ENCODE measurements around the gene CAMK4.

The CAMK4 gene

DNA sequence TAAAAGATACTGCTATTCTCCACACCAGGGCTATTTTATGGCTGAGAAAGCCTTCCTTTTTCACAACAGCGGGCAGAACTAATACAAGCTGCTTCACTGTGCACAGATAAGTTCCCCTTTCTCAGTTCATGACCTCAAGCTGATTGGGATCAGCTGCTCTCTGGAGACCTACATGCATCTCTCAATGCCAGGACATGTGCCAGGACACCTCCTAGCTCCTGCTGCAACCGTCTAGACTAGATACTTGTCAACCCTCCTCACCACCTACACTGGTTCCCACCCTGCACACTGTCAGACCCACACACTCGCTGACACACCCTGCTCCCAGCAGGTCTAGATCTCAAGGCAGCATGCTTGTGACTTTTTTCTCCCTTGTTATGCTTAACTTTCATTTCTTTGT is 248.4 kb downstream of the CAMK4 start:
- Histone ChIP-seq H3K36me3 (replicated peaks; ENCODE audit: low read depth, low read length) (peaks cover 4% of the 10 kb centered on the region), H3K9me3 (ENCODE audit: insufficient read depth, low read length) (no peaks in the 10 kb centered on the region), H4K20me1 (ENCODE audit: insufficient read depth, low read length) (no peaks in the 10 kb centered on the region), H3K27ac (ENCODE audit: low read length) (no peak overlapping the region), H3K4me3 (ENCODE audit: low read length) (no peak overlapping the region), H3K4me2 (ENCODE audit: low read length) (no peak overlapping the region), H3K9ac (ENCODE audit: low read length) (no peak overlapping the region), H3K27me3 (ENCODE audit: low read depth, low read length) (no peaks in the 10 kb centered on the region), H3K79me2 (ENCODE audit: low read length) (no peaks in the 10 kb centered on the region), H3K4me1 (ENCODE audit: low read length) (peaks cover 4% of the 10 kb centered on the region), H2AFZ (ENCODE audit: low read depth, low read length) (no peak overlapping the region)
- TF ChIP-seq EZH2phosphoT487 (IDR thresholded peaks at IDR 0.05; ENCODE audit: low read depth) = no peak

DNA sequence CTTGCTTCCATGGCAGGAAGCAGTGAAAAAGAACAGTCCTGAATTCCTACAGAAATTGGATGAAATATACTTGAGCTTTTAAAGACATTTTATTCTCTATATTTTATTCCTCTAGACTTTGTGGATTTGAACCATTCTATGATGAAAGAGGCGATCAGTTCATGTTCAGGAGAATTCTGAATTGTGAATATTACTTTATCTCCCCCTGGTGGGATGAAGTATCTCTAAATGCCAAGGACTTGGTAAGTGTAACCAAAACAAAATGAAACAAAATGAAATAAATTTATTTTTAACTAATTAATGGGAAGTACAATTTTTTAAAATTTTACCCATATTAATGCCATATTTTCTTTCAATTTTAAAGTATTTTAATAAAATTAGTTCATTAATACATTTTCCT is 254.1 kb downstream of the CAMK4 start:
- Histone ChIP-seq H3K79me2 (ENCODE audit: low read length) (no peaks in the 10 kb centered on the region), H3K36me3 (replicated peaks; ENCODE audit: low read depth, low read length) (peaks cover 22% of the 10 kb centered on the region), H3K9me3 (ENCODE audit: insufficient read depth, low read length) (no peaks in the 10 kb centered on the region), H3K27ac (ENCODE audit: low read length) (no peak overlapping the region), H3K4me3 (ENCODE audit: low read length) (no peak overlapping the region), H3K4me2 (ENCODE audit: low read length) (no peak overlapping the region), H4K20me1 (ENCODE audit: insufficient read depth, low read length) (no peaks in the 10 kb centered on the region), H2AFZ (ENCODE audit: low read depth, low read length) (no peak overlapping the region), H3K4me1 (ENCODE audit: low read length) (peaks cover 12% of the 10 kb centered on the region), H3K9ac (ENCODE audit: low read length) (no peak overlapping the region), H3K27me3 (ENCODE audit: low read depth, low read length) (no peaks in the 10 kb centered on the region)
- TF ChIP-seq, protein P1, sequence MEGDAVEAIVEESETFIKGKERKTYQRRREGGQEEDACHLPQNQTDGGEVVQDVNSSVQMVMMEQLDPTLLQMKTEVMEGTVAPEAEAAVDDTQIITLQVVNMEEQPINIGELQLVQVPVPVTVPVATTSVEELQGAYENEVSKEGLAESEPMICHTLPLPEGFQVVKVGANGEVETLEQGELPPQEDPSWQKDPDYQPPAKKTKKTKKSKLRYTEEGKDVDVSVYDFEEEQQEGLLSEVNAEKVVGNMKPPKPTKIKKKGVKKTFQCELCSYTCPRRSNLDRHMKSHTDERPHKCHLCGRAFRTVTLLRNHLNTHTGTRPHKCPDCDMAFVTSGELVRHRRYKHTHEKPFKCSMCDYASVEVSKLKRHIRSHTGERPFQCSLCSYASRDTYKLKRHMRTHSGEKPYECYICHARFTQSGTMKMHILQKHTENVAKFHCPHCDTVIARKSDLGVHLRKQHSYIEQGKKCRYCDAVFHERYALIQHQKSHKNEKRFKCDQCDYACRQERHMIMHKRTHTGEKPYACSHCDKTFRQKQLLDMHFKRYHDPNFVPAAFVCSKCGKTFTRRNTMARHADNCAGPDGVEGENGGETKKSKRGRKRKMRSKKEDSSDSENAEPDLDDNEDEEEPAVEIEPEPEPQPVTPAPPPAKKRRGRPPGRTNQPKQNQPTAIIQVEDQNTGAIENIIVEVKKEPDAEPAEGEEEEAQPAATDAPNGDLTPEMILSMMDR (IDR thresholded peaks at IDR 0.05; ENCODE audit: low read depth, low read length) = no peak
- no peak for TF ChIP-seq EZH2phosphoT487 (IDR thresholded peaks at IDR 0.05; ENCODE audit: low read depth)

DNA sequence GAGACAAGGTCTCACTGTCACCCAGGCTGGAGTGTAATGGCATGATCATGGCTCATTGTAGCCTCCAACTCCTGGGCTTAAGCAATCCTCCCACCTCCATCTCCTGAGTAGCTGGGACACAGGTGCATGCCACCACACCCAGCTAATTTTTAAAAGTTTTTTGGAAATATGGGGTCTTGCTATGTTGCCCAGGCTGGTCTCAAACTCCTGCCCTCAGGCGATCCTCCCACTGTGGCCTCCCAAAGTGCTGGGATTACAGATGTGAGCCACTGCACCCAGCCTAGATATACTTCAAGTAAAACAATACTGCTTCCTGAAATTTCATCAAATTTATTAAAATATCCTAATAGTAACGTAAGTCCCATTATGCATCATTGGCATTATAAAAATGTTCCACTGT is 254.7 kb downstream of the CAMK4 start:
- no peaks in the 10 kb centered on the region for H3K27me3 ChIP-seq (ENCODE audit: low read depth, low read length)
- no peak overlapping the region for H3K4me2 ChIP-seq (ENCODE audit: low read length)
- no peak overlapping the region for H2AFZ ChIP-seq (ENCODE audit: low read depth, low read length)
- H3K4me1 ChIP-seq (ENCODE audit: low read length) = peaks cover 12% of the 10 kb centered on the region
- H4K20me1 ChIP-seq (ENCODE audit: insufficient read depth, low read length) = no peaks in the 10 kb centered on the region
- H3K9ac ChIP-seq (ENCODE audit: low read length) = no peak overlapping the region
- no peak for TF ChIP-seq EZH2phosphoT487 (IDR thresholded peaks at IDR 0.05; ENCODE audit: low read depth)
- TF ChIP-seq, protein P1 (IDR thresholded peaks at IDR 0.05; ENCODE audit: low read depth, low read length) = no peak
- no peak overlapping the region for H3K27ac ChIP-seq (ENCODE audit: low read length)
- no peaks in the 10 kb centered on the region for H3K79me2 ChIP-seq (ENCODE audit: low read length)
- H3K36me3 ChIP-seq (replicated peaks; ENCODE audit: low read depth, low read length) = peaks cover 29% of the 10 kb centered on the region
- no peak overlapping the region for H3K4me3 ChIP-seq (ENCODE audit: low read length)
- H3K9me3 ChIP-seq (ENCODE audit: insufficient read depth, low read length) = no peaks in the 10 kb centered on the region

DNA sequence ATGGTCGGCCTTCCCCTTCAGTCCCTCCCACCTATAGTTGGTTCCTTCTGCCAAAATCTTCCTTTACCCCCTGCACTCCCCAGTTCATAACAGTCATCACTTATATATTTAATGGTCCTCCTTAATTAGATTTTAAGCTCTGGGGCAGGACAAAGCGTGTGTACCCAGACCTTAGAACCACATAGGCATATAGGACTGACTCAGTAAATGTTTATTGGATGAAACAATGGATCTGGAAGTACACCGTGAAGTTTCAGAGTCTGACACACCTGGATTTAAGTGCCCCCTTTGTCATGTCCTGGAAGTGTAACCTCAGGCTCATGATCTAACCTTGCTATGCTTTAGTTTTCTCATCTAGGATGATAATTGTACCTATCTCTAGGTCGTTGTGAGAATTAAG is 256.2 kb downstream of the CAMK4 start:
- TF ChIP-seq, protein P1 (IDR thresholded peaks at IDR 0.05; ENCODE audit: low read depth, low read length) = no peak
- TF ChIP-seq EZH2phosphoT487 (IDR thresholded peaks at IDR 0.05; ENCODE audit: low read depth) = no peak
- Histone ChIP-seq H3K27me3 (ENCODE audit: low read depth, low read length) (no peaks in the 10 kb centered on the region), H3K36me3 (replicated peaks; ENCODE audit: low read depth, low read length) (peaks cover 33% of the 10 kb centered on the region), H2AFZ (ENCODE audit: low read depth, low read length) (no peak overlapping the region), H3K9me3 (ENCODE audit: insufficient read depth, low read length) (no peaks in the 10 kb centered on the region), H3K79me2 (ENCODE audit: low read length) (no peaks in the 10 kb centered on the region), H3K4me3 (ENCODE audit: low read length) (no peak overlapping the region), H4K20me1 (ENCODE audit: insufficient read depth, low read length) (no peaks in the 10 kb centered on the region), H3K4me2 (ENCODE audit: low read length) (no peak overlapping the region), H3K27ac (ENCODE audit: low read length) (no peak overlapping the region), H3K4me1 (ENCODE audit: low read length) (peaks cover 12% of the 10 kb centered on the region), H3K9ac (ENCODE audit: low read length) (no peak overlapping the region)

DNA sequence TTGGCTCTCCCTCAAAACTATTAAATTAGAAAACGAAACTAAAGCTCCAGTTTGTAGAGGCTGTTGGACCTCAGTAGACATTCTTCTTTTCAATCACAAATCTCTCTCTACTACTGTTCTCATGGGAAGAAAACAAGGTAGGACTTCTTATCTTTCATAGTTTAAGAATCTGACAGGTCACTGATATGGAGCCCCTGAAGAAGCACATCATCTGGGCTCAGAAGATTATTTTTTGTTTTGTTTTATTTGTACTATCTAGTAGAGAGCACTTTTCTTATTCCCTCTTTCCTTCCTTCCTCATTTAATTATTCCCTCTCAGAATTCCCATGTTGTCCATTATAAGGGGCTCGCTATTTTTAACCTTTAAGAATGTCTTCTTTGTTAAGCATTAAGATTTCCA is 261.9 kb downstream of the CAMK4 start:
- H3K4me2 ChIP-seq (ENCODE audit: low read length) = no peak overlapping the region
- TF ChIP-seq, protein P1 (IDR thresholded peaks at IDR 0.05; ENCODE audit: low read depth, low read length) = no peak
- TF ChIP-seq EZH2phosphoT487 (IDR thresholded peaks at IDR 0.05; ENCODE audit: low read depth) = no peak
- H3K9me3 ChIP-seq (ENCODE audit: insufficient read depth, low read length) = no peaks in the 10 kb centered on the region

More for the DNA sequence above, 261.9 kb downstream of the CAMK4 start:
- Histone ChIP-seq H3K9ac (ENCODE audit: low read length) (no peak overlapping the region), H3K27me3 (ENCODE audit: low read depth, low read length) (no peaks in the 10 kb centered on the region), H2AFZ (ENCODE audit: low read depth, low read length) (no peak overlapping the region), H3K36me3 (replicated peaks; ENCODE audit: low read depth, low read length) (peaks cover 59% of the 10 kb centered on the region), H3K79me2 (ENCODE audit: low read length) (no peaks in the 10 kb centered on the region), H4K20me1 (ENCODE audit: insufficient read depth, low read length) (no peaks in the 10 kb centered on the region), H3K4me1 (ENCODE audit: low read length) (peaks cover 6% of the 10 kb centered on the region), H3K27ac (ENCODE audit: low read length) (no peak overlapping the region), H3K4me3 (ENCODE audit: low read length) (no peak overlapping the region)

All from OCI-LY3 (cell line).